Measurements from ENCODE around the gene SNORC. TPM values are rescaled to one million over a fixed set of nuclear protein-coding genes. Genes with fewer than 3 reads are reported as not detected.

SNORC gene
- total RNA-seq, 1 experiment from 2014 or later: 7.8 TPM

DNA sequence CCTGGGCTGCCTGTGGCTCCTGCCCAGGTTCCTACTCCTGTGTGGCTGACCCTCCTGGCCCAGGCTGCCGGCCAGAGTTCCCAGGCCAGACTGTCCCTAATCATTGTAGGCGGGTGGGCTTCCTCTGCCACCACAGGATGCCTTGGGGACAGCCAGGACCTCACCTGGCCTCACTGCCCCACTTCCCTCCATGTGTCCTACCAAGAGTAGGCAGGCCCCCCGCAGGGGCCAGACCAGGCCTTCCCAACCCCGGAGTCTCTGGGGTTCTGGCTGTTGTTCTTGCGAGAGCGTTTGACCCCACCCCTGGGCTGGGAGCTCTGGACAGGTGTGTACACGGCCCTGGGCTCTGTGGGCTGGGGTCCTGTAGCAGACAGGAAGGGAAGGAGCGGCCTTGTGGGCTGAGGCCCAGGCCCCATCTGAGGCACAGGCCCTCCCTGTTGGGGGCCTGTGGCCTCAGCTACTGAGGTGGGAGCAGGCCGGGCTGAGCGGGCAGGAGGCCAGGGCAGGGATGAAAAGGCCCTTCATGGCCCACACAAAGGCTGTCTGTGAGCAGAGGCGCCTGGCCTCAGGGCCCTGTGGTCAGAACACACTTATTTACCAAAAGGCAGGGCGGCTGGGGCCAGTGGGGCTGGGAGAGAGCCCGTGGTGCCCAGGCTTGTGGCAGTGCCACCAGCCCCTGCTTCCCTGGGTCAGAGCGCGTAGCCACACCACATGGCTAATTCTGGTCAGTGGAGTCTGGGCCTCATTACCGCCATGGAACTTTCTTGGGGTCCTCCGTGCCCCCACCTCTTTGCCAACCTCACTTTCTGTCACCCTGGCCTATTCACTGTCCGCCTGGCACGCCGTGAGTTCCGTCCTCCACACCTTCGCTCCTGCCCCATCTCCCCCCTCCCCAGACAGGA lies 2.0 kb downstream of the SNORC start:
- intact Hi-C loops (cut with micrococcal nuclease): no loop called here
- no peaks in the 10 kb centered on the region for H3K4me1 Mint-ChIP-seq (ENCODE audit: insufficient read depth, unreplicated experiment)
- POLR2A ChIA-PET: no interaction called here
- DNase-seq (ENCODE audit: unreplicated experiment): no peak
- no peak overlapping the region for H3K27ac Mint-ChIP-seq (ENCODE audit: low read depth, unreplicated experiment)
- no peak overlapping the region for H3K4me3 Mint-ChIP-seq (ENCODE audit: unreplicated experiment)
- H3K9me3 Mint-ChIP-seq (ENCODE audit: unreplicated experiment): no peaks in the 10 kb centered on the region
- BruUV-seq (replicated peaks): no TSS peak
- peaks cover 23% of the 10 kb centered on the region for H3K36me3 Mint-ChIP-seq (ENCODE audit: insufficient read depth, unreplicated experiment)
- TF ChIP-seq, protein P1, sequence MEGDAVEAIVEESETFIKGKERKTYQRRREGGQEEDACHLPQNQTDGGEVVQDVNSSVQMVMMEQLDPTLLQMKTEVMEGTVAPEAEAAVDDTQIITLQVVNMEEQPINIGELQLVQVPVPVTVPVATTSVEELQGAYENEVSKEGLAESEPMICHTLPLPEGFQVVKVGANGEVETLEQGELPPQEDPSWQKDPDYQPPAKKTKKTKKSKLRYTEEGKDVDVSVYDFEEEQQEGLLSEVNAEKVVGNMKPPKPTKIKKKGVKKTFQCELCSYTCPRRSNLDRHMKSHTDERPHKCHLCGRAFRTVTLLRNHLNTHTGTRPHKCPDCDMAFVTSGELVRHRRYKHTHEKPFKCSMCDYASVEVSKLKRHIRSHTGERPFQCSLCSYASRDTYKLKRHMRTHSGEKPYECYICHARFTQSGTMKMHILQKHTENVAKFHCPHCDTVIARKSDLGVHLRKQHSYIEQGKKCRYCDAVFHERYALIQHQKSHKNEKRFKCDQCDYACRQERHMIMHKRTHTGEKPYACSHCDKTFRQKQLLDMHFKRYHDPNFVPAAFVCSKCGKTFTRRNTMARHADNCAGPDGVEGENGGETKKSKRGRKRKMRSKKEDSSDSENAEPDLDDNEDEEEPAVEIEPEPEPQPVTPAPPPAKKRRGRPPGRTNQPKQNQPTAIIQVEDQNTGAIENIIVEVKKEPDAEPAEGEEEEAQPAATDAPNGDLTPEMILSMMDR (IDR thresholded peaks at IDR 0.05; ENCODE audit: unreplicated experiment): no peak
- no peaks in the 10 kb centered on the region for H3K27me3 Mint-ChIP-seq (ENCODE audit: insufficient read depth, unreplicated experiment)
- CTCF ChIA-PET: no interaction called here

DNA sequence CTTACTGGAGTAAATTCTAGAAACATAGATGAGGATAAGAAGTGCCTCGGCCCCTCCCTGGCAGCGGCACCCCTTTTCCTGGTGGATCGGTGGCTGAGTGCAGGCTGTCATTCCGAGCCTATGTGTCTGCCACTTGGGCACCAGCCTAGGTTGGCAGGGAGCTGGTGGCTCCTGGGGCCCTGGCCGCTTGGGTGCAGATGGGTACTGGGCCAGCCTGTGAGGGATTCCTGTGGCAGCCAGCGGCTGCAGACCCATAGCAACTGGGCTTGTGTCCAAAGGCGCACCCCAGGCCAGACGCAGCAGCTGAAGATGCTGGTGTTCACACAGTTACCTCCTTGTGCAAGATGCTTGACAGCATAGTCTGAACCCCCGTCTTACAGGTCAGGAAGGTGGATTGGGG lies 2.8 kb downstream of the SNORC start:
- H3K27ac Mint-ChIP-seq (ENCODE audit: low read depth, unreplicated experiment): no peak overlapping the region
- H3K36me3 Mint-ChIP-seq (ENCODE audit: insufficient read depth, unreplicated experiment): peaks cover 23% of the 10 kb centered on the region
- ChIA-PET POLR2A (no interaction called here), CTCF (interaction anchor here (0.5 kb wide), 1 partner anchor 380 kb away, joined by 4 read pairs; no protein-coding TSS in a partner anchor)
- H3K4me1 Mint-ChIP-seq (ENCODE audit: insufficient read depth, unreplicated experiment): no peaks in the 10 kb centered on the region
- intact Hi-C loops (cut with micrococcal nuclease): no loop called here
- no TSS peak for BruUV-seq (replicated peaks)
- no peaks in the 10 kb centered on the region for H3K9me3 Mint-ChIP-seq (ENCODE audit: unreplicated experiment)
- no peak overlapping the region for H3K4me3 Mint-ChIP-seq (ENCODE audit: unreplicated experiment)
- DNase-seq (ENCODE audit: unreplicated experiment): no peak
- no peaks in the 10 kb centered on the region for H3K27me3 Mint-ChIP-seq (ENCODE audit: insufficient read depth, unreplicated experiment)
- TF ChIP-seq, protein P1 (IDR thresholded peaks at IDR 0.05; ENCODE audit: unreplicated experiment): no peak

DNA sequence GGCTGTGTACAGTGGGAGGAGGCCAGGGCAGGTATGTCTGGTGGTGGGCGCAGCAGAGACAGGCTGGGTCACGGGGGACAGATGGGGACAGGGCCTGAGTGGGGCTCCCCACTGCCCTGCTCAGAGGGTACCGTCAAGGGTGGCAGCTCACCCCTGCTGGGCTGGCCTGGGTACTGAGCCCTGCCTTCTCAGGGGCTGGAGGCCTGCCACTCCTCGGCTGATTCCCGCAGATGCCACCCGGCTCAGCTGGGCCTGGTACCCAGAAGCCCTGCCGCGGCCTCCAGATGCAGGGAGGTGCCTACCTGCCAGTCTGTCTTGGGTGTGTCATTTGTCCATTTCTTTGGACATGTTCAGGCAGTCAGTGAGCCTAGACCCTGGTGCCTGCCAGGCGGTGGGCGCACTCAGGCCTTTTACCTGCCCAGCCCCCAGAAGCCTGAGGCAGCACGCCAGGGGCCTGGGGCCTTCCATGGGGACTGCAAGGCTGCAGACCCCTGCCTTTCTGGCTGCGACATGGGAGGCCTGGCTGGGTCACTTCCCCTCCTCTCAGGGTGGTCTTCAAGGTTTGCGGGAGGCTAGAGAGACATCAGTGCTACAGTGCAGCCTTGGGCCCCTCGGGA lies 3.3 kb downstream of the SNORC start:
- POLR2A ChIA-PET: no interaction called here
- Mint-ChIP-seq H3K27ac (ENCODE audit: low read depth, unreplicated experiment) (no peak overlapping the region), H3K4me3 (ENCODE audit: unreplicated experiment) (no peak overlapping the region), H3K27me3 (ENCODE audit: insufficient read depth, unreplicated experiment) (no peaks in the 10 kb centered on the region), H3K4me1 (ENCODE audit: insufficient read depth, unreplicated experiment) (no peaks in the 10 kb centered on the region), H3K9me3 (ENCODE audit: unreplicated experiment) (no peaks in the 10 kb centered on the region), H3K36me3 (ENCODE audit: insufficient read depth, unreplicated experiment) (peaks cover 23% of the 10 kb centered on the region)
- CTCF ChIA-PET: interaction anchor here (0.5 kb wide), 1 partner anchor 379 kb away, joined by 4 read pairs; no protein-coding TSS in a partner anchor
- TF ChIP-seq, protein P1 (IDR thresholded peaks at IDR 0.05; ENCODE audit: unreplicated experiment): no peak
- intact Hi-C loops (cut with micrococcal nuclease): no loop called here
- no TSS peak for BruUV-seq (replicated peaks)
- no peak for DNase-seq (ENCODE audit: unreplicated experiment)

DNA sequence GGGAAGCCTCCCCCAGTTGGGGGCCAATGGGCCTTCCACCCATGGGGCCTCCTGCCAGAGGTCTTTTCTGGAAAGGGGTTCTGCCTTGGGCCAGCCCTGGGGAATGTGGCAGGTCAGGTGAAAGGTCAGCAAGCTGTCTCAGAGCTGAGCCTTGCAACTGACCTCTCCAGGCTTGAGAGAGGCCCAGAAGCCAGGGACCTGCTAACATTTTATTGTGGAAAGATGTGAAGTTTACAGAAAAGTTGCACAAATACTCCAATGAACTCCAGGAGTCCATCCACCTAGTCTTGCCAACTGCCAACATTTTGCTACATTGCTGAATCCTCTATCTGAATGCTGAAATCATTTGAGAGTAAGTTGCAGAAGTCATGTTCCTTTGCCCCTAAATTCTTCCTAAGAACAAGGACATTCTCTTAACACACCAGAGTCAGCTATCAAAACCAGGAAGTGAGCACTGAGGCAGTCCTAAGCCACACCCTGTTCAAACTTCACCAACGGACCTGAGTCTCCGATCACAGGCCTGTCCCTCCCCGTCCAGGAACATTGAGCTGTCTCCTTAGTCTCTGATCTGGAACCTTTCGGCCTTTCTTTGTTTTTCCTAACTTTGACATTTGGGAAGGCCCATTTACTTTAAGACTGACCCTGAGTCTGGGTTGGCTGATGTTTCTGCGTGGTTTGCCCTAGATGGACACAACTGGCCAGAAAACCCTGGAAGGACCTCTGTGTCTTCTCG lies 4.0 kb downstream of the SNORC start:
- intact Hi-C loops (cut with micrococcal nuclease): no loop called here
- Mint-ChIP-seq H3K4me3 (ENCODE audit: unreplicated experiment) (no peak overlapping the region), H3K27me3 (ENCODE audit: insufficient read depth, unreplicated experiment) (no peaks in the 10 kb centered on the region), H3K9me3 (ENCODE audit: unreplicated experiment) (no peaks in the 10 kb centered on the region), H3K4me1 (ENCODE audit: insufficient read depth, unreplicated experiment) (no peaks in the 10 kb centered on the region), H3K36me3 (ENCODE audit: insufficient read depth, unreplicated experiment) (peaks cover 19% of the 10 kb centered on the region), H3K27ac (ENCODE audit: low read depth, unreplicated experiment) (no peak overlapping the region)
- ChIA-PET CTCF (no interaction called here), POLR2A (no interaction called here)
- no TSS peak for BruUV-seq (replicated peaks)
- DNase-seq (ENCODE audit: unreplicated experiment): no peak
- TF ChIP-seq, protein P1 (IDR thresholded peaks at IDR 0.05; ENCODE audit: unreplicated experiment): no peak

Data from MCF 10A (cell line).